ENCODE results near the gene AQP12A. TPM values are rescaled to one million over a fixed set of nuclear protein-coding genes. Genes with fewer than 3 reads are reported as not detected.

AQP12A gene
- total RNA-seq, 1 donor from 2014 or later, result not detected

DNA sequence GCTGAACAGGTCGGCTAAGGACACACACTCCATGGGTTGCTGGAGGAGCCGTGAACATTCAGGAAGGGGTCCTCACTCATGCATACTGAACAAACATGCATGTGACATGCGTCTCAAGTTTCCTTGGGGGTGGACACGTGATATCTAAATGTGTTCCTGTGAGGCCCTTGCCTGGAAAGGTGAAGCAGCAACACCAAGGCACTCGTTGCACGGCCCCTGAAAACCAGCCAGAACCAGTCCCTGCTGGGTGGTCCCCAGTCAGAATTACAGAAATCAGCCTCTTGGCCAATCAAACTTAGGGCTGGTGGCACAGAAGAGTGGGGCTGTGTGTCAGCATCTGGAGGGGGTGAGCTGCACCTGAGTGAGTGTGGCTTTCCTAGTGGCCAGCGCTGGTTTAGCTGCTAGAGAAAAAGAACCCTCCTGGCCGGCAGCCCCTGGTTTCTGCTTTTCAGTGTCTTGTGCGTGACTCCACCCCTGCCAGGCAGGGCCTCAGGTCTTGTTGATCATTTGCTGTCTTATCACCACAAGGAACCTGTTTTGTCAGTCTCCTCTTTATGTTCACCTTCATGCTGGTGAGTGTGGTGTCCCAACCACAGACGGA is 5.8 kb upstream of the AQP12A start:
- TF ChIP-seq EZH2 (IDR thresholded peaks at IDR 0.05) (no peak), EZH2phosphoT487 (IDR thresholded peaks at IDR 0.05) (no peak)
- TF ChIP-seq, protein P1, sequence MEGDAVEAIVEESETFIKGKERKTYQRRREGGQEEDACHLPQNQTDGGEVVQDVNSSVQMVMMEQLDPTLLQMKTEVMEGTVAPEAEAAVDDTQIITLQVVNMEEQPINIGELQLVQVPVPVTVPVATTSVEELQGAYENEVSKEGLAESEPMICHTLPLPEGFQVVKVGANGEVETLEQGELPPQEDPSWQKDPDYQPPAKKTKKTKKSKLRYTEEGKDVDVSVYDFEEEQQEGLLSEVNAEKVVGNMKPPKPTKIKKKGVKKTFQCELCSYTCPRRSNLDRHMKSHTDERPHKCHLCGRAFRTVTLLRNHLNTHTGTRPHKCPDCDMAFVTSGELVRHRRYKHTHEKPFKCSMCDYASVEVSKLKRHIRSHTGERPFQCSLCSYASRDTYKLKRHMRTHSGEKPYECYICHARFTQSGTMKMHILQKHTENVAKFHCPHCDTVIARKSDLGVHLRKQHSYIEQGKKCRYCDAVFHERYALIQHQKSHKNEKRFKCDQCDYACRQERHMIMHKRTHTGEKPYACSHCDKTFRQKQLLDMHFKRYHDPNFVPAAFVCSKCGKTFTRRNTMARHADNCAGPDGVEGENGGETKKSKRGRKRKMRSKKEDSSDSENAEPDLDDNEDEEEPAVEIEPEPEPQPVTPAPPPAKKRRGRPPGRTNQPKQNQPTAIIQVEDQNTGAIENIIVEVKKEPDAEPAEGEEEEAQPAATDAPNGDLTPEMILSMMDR (IDR thresholded peaks at IDR 0.05), result no peak
- Histone ChIP-seq H3K36me3 (no peaks in the 10 kb centered on the region), H3K27me3 (no peaks in the 10 kb centered on the region), H3K9ac (no peak overlapping the region), H3K4me1 (no peaks in the 10 kb centered on the region), H3K4me2 (no peak overlapping the region), H3K27ac (no peak overlapping the region), H4K20me1 (ENCODE audit: low read depth) (no peaks in the 10 kb centered on the region), H3F3A (ENCODE audit: low read depth) (no peaks in the 10 kb centered on the region), H3K4me3 (no peak overlapping the region), H3K9me3 (ENCODE audit: low read depth) (no peaks in the 10 kb centered on the region), H3K79me2 (ENCODE audit: low read depth) (no peaks in the 10 kb centered on the region), H2AFZ (replicated peaks) (peak overlapping the region; percentile 37)
- H3K4me3 Mint-ChIP-seq, result no peak overlapping the region
- no peaks in the 10 kb centered on the region for H3K9me3 Mint-ChIP-seq
- peak overlapping the region; percentile 27 for H3K27ac Mint-ChIP-seq
- H3K36me3 Mint-ChIP-seq, result no peaks in the 10 kb centered on the region
- peaks cover 2% of the 10 kb centered on the region for H3K27me3 Mint-ChIP-seq (ENCODE audit: insufficient read depth, low read depth)
- no peaks in the 10 kb centered on the region for H3K4me1 Mint-ChIP-seq
- peak; percentile 42 for DNase-seq (ENCODE audit: low spot score)

DNA sequence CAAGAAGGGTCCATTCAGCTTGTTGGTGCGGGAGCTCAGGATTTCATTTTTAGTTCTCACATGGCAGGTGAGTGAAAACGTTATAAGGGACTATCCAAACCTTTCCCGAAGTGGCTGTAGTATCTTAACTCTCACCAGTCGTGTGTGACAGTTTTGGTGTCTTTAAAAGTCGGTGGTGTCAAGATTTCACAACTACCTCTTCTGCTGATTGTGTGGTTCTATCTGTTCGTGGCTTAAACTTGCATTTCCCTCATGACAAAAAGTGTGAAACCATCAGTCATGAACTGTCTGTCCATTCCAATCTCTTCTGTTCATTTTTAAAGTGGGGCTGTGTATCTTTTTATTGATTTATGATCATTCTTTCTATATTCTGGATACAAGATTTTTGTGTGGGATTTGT is 5.2 kb upstream of the AQP12A start:
- H3K27me3 Mint-ChIP-seq (ENCODE audit: insufficient read depth, low read depth), result peaks cover 2% of the 10 kb centered on the region
- H3K27ac Mint-ChIP-seq, result peak overlapping the region; percentile 27
- no peaks in the 10 kb centered on the region for H3K36me3 Mint-ChIP-seq
- Histone ChIP-seq H3K36me3 (no peaks in the 10 kb centered on the region), H3K9me3 (ENCODE audit: low read depth) (no peaks in the 10 kb centered on the region), H3K4me2 (no peak overlapping the region), H4K20me1 (ENCODE audit: low read depth) (no peaks in the 10 kb centered on the region), H3K27ac (no peak overlapping the region), H3K4me1 (no peaks in the 10 kb centered on the region), H3K4me3 (no peak overlapping the region), H2AFZ (replicated peaks) (no peak overlapping the region), H3K27me3 (no peaks in the 10 kb centered on the region), H3F3A (ENCODE audit: low read depth) (no peaks in the 10 kb centered on the region), H3K79me2 (ENCODE audit: low read depth) (no peaks in the 10 kb centered on the region), H3K9ac (no peak overlapping the region)
- TF ChIP-seq, protein P1 (IDR thresholded peaks at IDR 0.05), result no peak
- TF ChIP-seq EZH2 (IDR thresholded peaks at IDR 0.05) (no peak), EZH2phosphoT487 (IDR thresholded peaks at IDR 0.05) (no peak)
- H3K4me3 Mint-ChIP-seq, result no peak overlapping the region
- no peak for DNase-seq (ENCODE audit: low spot score)
- H3K4me1 Mint-ChIP-seq, result no peaks in the 10 kb centered on the region
- H3K9me3 Mint-ChIP-seq, result no peaks in the 10 kb centered on the region

DNA sequence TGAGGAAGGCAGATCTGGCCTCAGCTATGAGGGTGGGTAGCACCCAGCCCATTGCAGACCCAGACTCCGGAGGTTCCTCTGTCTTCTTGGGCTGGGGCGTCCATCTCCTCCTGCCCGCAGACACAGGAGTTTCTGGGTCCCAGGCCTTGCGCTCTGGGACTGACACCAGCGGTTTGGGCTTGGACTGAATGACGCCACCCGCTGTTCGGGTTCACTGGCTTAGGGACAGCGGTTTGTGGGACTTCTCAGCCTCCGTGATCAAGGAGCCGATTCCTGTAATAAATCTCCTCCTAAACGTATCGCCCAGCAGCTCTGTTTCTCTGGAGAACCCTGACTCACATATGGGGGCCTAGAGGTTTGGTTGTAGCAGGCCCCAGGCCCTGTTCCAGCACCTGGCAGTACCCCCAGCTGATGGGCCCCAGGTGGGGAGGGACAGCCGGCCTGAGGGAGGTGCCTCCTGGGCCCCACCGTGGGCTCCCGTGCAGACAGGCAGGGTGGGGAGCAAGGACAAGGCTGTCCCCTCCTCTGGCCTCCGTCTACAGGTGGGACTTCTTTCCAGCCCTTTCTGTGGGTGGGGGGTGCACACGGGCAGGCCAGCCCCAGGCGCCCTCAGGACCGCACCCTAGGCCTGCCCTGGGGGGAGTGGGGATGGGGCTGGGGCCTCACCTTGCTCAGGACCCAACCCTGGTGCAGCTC is 4.5 kb upstream of the AQP12A start:
- Mint-ChIP-seq H3K4me3 (no peak overlapping the region), H3K27ac (peak overlapping the region; percentile 61), H3K4me1 (no peaks in the 10 kb centered on the region), H3K27me3 (ENCODE audit: insufficient read depth, low read depth) (peaks cover 2% of the 10 kb centered on the region), H3K9me3 (no peaks in the 10 kb centered on the region), H3K36me3 (no peaks in the 10 kb centered on the region)
- Histone ChIP-seq H3K36me3 (no peaks in the 10 kb centered on the region), H3K4me1 (no peaks in the 10 kb centered on the region), H3K9me3 (ENCODE audit: low read depth) (no peaks in the 10 kb centered on the region), H2AFZ (replicated peaks) (no peak overlapping the region), H3K9ac (no peak overlapping the region), H3K4me3 (no peak overlapping the region), H3F3A (ENCODE audit: low read depth) (no peaks in the 10 kb centered on the region), H3K27ac (no peak overlapping the region), H4K20me1 (ENCODE audit: low read depth) (no peaks in the 10 kb centered on the region), H3K27me3 (no peaks in the 10 kb centered on the region), H3K4me2 (no peak overlapping the region), H3K79me2 (ENCODE audit: low read depth) (no peaks in the 10 kb centered on the region)
- TF ChIP-seq EZH2phosphoT487 (IDR thresholded peaks at IDR 0.05) (no peak), EZH2 (IDR thresholded peaks at IDR 0.05) (no peak)
- TF ChIP-seq, protein P1 (IDR thresholded peaks at IDR 0.05), result no peak
- no peak for DNase-seq (ENCODE audit: low spot score)
